NCI-H345 (cell line): ENCODE data around the gene TMEM191C.
"Not testable (repeated sequence)": the region's sequence is repeated elsewhere in the genome, so short reads cannot be mapped to it uniquely, and the experiment has no call there.

Experiments used
- DNase-seq: peaks from one replicate; lab custom pipeline; 2025; lab: John Stamatoyannopoulos, UW

TMEM191C gene

GRCh38 chr22:21446128-21446826, 20.9 kb upstream of the TMEM191C start:
- DNase-seq: no peak

- no peak for DNase-seq
These were observed 20.1 kb upstream of the TMEM191C start for GRCh38 chr22:21446827-21447690.

- no peak for DNase-seq
These were observed 19.3 kb upstream of the TMEM191C start for GRCh38 chr22:21447694-21448402.

GRCh38 chr22:21448627-21449416, 18.4 kb upstream of the TMEM191C start:
- no peak for DNase-seq

GRCh38 chr22:21449531-21450319, 17.5 kb upstream of the TMEM191C start:
- DNase-seq: no peak

GRCh38 chr22:21450320-21450831, 16.8 kb upstream of the TMEM191C start:
- no peak for DNase-seq

GRCh38 chr22:21450858-21451353, 16.3 kb upstream of the TMEM191C start:
- DNase-seq: no peak

GRCh38 chr22:21451545-21452520, 15.4 kb upstream of the TMEM191C start:
- no peak for DNase-seq

GRCh38 chr22:21452666-21453065, 14.5 kb upstream of the TMEM191C start:
- not testable (repeated sequence) for DNase-seq

- not testable (repeated sequence) for DNase-seq
These were observed 12.2 kb upstream of the TMEM191C start for GRCh38 chr22:21454998-21455333.

GRCh38 chr22:21455334-21456089, 11.7 kb upstream of the TMEM191C start:
- DNase-seq: no peak

GRCh38 chr22:21457023-21457787, 10.0 kb upstream of the TMEM191C start:
- DNase-seq: no peak

- not testable (repeated sequence) for DNase-seq
These were observed 4.5 kb upstream of the TMEM191C start for GRCh38 chr22:21462672-21463071.

GRCh38 chr22:21468194-21469096, 1.3 kb downstream of the TMEM191C start:
- not testable (repeated sequence) for DNase-seq

- not testable (repeated sequence) for DNase-seq
These were observed 2.2 kb downstream of the TMEM191C start for GRCh38 chr22:21469097-21469994.

GRCh38 chr22:21472984-21473383, 5.8 kb downstream of the TMEM191C start:
- DNase-seq: not testable (repeated sequence)
